HEK293 (cell line): ENCODE data around the gene COL1A1.

ENCODE experiments used
- GLI4 ChIP-seq: fragments of 450-650 bp; formaldehyde crosslinking; IDR thresholded peaks from 2 replicates; pipeline ENCODE4 v1.5.1; 2016; ENCODE audit warnings: missing biosample characterization, missing genetic modification characterization
- IKZF3 ChIP-seq: fragments of 450-650 bp; IDR thresholded peaks from 2 replicates; pipeline ENCODE4 v1.5.0; 2018; ENCODE audit warnings: missing biosample characterization, mild to moderate bottlenecking, missing genetic modification characterization, moderate library complexity
- KLF10 ChIP-seq: fragments of 450-650 bp; IDR thresholded peaks from 2 replicates; pipeline ENCODE4 v1.5.1; 2018; ENCODE audit warnings: missing biosample characterization, mild to moderate bottlenecking, missing genetic modification characterization
- MEIS1 ChIP-seq: sonication (generic); formaldehyde crosslinking; IDR thresholded peaks from 2 replicates; pipeline ENCODE4 v1.8.1; 2022; ENCODE audit warnings: missing genetic modification reagents, mild to moderate bottlenecking, borderline replicate concordance
- RBAK ChIP-seq: fragments of 450-650 bp; formaldehyde crosslinking; IDR thresholded peaks from 2 replicates; pipeline ENCODE4 v1.5.1; 2016; ENCODE audit warnings: missing biosample characterization, missing genetic modification characterization
- YY1 ChIP-seq: fragments of 450-650 bp; formaldehyde crosslinking; IDR thresholded peaks from 2 replicates; pipeline ENCODE4 v1.5.1; 2018; ENCODE audit warnings: missing biosample characterization, missing genetic modification characterization
- ZNF132 ChIP-seq: fragments of 450-650 bp; formaldehyde crosslinking; IDR thresholded peaks from 2 replicates; pipeline ENCODE4 v1.5.1; 2017; ENCODE audit warnings: missing biosample characterization, missing genetic modification characterization, borderline replicate concordance
- ZNF174 ChIP-seq: fragments of 450-650 bp; formaldehyde crosslinking; IDR thresholded peaks from 2 replicates; pipeline ENCODE4 v1.5.0; 2017; ENCODE audit warnings: missing biosample characterization, mild to moderate bottlenecking, missing genetic modification characterization
- ZNF175 ChIP-seq: fragments of 450-650 bp; formaldehyde crosslinking; IDR thresholded peaks from 2 replicates; pipeline ENCODE4 v1.5.1; 2016; ENCODE audit warnings: missing biosample characterization, missing genetic modification characterization
- ZNF266 ChIP-seq: fragments of 450-650 bp; formaldehyde crosslinking; IDR thresholded peaks from 2 replicates; pipeline ENCODE4 v1.5.1; 2016; ENCODE audit warnings: missing biosample characterization, missing genetic modification characterization, low read depth
- ZNF302 ChIP-seq: fragments of 450-650 bp; formaldehyde crosslinking; IDR thresholded peaks from 2 replicates; pipeline ENCODE4 v1.5.1; 2016; ENCODE audit warnings: missing biosample characterization, missing genetic modification characterization, low read depth
- ZNF391 ChIP-seq: fragments of 450-650 bp; formaldehyde crosslinking; IDR thresholded peaks from 2 replicates; pipeline ENCODE4 v1.5.1; 2016; ENCODE audit warnings: low read depth, missing biosample characterization, missing genetic modification characterization, borderline replicate concordance
- ZNF394 ChIP-seq: fragments of 450-650 bp; formaldehyde crosslinking; IDR thresholded peaks from 2 replicates; pipeline ENCODE4 v1.5.1; 2016; ENCODE audit warnings: missing biosample characterization, missing genetic modification characterization, mild to moderate bottlenecking, moderate library complexity, borderline replicate concordance
- ZNF530 ChIP-seq: fragments of 450-650 bp; formaldehyde crosslinking; IDR thresholded peaks from 2 replicates; pipeline ENCODE4 v1.5.1; 2016; ENCODE audit warnings: low read depth, missing biosample characterization, missing genetic modification characterization
- ZNF558 ChIP-seq: fragments of 450-650 bp; formaldehyde crosslinking; IDR thresholded peaks from 2 replicates; pipeline ENCODE4 v1.5.1; 2016; ENCODE audit warnings: missing biosample characterization, missing genetic modification characterization
- ZNF677 ChIP-seq: fragments of 450-650 bp; IDR thresholded peaks from 2 replicates; pipeline ENCODE4 v1.5.0; 2018; ENCODE audit warnings: missing biosample characterization, mild to moderate bottlenecking, missing genetic modification characterization, moderate library complexity
- ZNF707 ChIP-seq: fragments of 450-650 bp; formaldehyde crosslinking; IDR thresholded peaks from 2 replicates; pipeline ENCODE4 v1.5.1; 2016; ENCODE audit warnings: missing biosample characterization, missing genetic modification characterization
- ZNF776 ChIP-seq: fragments of 450-650 bp; formaldehyde crosslinking; IDR thresholded peaks from 2 replicates; pipeline ENCODE4 v1.5.0; 2017; ENCODE audit warnings: missing biosample characterization, missing genetic modification characterization, borderline replicate concordance
- ZNF777 ChIP-seq: fragments of 450-650 bp; formaldehyde crosslinking; IDR thresholded peaks from 2 replicates; pipeline ENCODE4 v1.5.1; 2017; ENCODE audit warnings: missing biosample characterization, missing genetic modification characterization, borderline replicate concordance
- ZSCAN16 ChIP-seq: fragments of 450-650 bp; formaldehyde crosslinking; IDR thresholded peaks from 2 replicates; pipeline ENCODE4 v1.5.1; 2016; ENCODE audit warnings: missing biosample characterization, missing genetic modification characterization
- TF ChIP-seq, protein P1 (sequence below): fragments of 450-650 bp; formaldehyde crosslinking; IDR thresholded peaks from 2 replicates; pipeline ENCODE4 v1.5.1; 2016; ENCODE audit warnings: missing biosample characterization, missing genetic modification characterization
- TF ChIP-seq, protein P2 (sequence below): fragments of 450-650 bp; formaldehyde crosslinking; IDR thresholded peaks from 2 replicates; pipeline ENCODE4 v1.5.1; 2017; ENCODE audit warnings: missing biosample characterization, missing genetic modification characterization
- TF ChIP-seq, protein P3 (sequence below): fragments of 450-650 bp; formaldehyde crosslinking; IDR thresholded peaks from 2 replicates; pipeline ENCODE4 v1.5.1; 2016; ENCODE audit warnings: missing biosample characterization, missing genetic modification characterization, borderline replicate concordance
- TF ChIP-seq, protein P4 (sequence below): fragments of 450-650 bp; formaldehyde crosslinking; IDR thresholded peaks from 2 replicates; pipeline ENCODE4 v1.5.1; 2016; ENCODE audit warnings: missing biosample characterization, missing genetic modification characterization

Gene COL1A1

DNA sequence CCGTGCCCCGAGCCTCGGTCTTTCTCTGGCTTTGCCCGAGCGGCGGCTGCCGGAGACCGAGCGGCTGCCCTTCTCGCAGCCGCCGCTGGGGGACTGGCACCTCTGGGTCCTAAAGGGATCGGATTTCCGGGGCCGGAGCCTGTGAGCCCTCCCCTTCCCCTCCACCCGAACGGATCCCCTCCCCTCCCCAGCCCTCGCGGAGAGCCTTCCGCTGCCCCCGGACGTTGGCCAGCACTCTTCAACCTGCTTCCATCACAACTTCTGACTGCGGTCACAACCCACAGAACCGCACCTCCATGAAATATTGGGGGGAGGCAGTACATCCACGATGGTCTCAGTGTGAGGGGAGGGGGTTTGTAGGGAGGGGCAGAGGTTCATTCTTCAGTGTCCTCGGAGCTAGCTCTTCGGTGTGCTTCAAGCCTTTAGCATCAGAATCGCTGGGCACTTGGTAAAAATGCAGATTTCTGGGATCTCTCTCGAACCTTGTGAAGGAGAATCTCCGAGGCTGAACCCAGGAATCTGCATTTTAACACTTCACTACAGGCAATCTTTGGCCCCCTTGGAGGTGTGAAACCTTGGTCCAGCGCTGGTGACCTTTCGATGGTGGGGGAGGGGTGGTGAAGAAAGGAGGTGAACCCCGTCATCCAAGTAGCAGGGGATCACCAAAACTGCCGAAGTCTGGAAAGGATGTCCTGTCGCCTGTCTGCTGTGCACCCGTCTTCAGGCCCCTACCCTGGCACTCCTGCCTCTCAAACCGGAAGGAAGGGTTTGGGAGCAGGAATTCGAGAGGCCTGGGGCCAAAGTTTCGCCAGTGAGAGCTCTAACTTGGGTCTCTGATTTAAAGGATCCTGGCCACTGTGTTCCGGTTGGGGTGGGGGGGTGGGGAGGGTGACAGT is 50.1 kb downstream of the COL1A1 start (continued):
- TF ChIP-seq, protein P1, sequence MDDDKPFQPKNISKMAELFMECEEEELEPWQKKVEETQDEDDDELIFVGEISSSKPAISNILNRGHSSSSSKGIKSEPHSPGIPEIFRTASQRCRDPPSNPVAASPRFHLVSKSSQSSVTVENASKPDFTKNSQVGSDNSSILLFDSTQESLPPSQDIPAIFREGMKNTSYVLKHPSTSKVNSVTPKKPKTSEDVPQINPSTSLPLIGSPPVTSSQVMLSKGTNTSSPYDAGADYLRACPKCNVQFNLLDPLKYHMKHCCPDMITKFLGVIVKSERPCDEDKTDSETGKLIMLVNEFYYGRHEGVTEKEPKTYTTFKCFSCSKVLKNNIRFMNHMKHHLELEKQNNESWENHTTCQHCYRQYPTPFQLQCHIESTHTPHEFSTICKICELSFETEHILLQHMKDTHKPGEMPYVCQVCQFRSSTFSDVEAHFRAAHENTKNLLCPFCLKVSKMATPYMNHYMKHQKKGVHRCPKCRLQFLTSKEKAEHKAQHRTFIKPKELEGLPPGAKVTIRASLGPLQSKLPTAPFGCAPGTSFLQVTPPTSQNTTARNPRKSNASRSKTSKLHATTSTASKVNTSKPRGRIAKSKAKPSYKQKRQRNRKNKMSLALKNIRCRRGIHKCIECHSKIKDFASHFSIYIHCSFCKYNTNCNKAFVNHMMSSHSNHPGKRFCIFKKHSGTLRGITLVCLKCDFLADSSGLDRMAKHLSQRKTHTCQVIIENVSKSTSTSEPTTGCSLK: no peak
- no peak for TF ChIP-seq MEIS1 (CRISPR knock-in tag)
- TF ChIP-seq KLF10: no peak
- TF ChIP-seq, protein P2, sequence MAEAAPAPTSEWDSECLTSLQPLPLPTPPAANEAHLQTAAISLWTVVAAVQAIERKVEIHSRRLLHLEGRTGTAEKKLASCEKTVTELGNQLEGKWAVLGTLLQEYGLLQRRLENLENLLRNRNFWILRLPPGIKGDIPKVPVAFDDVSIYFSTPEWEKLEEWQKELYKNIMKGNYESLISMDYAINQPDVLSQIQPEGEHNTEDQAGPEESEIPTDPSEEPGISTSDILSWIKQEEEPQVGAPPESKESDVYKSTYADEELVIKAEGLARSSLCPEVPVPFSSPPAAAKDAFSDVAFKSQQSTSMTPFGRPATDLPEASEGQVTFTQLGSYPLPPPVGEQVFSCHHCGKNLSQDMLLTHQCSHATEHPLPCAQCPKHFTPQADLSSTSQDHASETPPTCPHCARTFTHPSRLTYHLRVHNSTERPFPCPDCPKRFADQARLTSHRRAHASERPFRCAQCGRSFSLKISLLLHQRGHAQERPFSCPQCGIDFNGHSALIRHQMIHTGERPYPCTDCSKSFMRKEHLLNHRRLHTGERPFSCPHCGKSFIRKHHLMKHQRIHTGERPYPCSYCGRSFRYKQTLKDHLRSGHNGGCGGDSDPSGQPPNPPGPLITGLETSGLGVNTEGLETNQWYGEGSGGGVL: peak; percentile 94
- TF ChIP-seq GLI4 (tag by site-specific recombination): no peak
- TF ChIP-seq IKZF3: peak; percentile 23
- no peak for TF ChIP-seq ZNF175
- TF ChIP-seq ZNF558 (tag by site-specific recombination): no peak
- no peak for TF ChIP-seq ZNF174 (tag by site-specific recombination)
- no peak for TF ChIP-seq ZNF132 (tag by site-specific recombination)
- no peak for TF ChIP-seq ZNF677 (tag by site-specific recombination)
- no peak for TF ChIP-seq ZNF266 (tag by site-specific recombination)
- no peak for TF ChIP-seq ZNF777
- TF ChIP-seq, protein P3, sequence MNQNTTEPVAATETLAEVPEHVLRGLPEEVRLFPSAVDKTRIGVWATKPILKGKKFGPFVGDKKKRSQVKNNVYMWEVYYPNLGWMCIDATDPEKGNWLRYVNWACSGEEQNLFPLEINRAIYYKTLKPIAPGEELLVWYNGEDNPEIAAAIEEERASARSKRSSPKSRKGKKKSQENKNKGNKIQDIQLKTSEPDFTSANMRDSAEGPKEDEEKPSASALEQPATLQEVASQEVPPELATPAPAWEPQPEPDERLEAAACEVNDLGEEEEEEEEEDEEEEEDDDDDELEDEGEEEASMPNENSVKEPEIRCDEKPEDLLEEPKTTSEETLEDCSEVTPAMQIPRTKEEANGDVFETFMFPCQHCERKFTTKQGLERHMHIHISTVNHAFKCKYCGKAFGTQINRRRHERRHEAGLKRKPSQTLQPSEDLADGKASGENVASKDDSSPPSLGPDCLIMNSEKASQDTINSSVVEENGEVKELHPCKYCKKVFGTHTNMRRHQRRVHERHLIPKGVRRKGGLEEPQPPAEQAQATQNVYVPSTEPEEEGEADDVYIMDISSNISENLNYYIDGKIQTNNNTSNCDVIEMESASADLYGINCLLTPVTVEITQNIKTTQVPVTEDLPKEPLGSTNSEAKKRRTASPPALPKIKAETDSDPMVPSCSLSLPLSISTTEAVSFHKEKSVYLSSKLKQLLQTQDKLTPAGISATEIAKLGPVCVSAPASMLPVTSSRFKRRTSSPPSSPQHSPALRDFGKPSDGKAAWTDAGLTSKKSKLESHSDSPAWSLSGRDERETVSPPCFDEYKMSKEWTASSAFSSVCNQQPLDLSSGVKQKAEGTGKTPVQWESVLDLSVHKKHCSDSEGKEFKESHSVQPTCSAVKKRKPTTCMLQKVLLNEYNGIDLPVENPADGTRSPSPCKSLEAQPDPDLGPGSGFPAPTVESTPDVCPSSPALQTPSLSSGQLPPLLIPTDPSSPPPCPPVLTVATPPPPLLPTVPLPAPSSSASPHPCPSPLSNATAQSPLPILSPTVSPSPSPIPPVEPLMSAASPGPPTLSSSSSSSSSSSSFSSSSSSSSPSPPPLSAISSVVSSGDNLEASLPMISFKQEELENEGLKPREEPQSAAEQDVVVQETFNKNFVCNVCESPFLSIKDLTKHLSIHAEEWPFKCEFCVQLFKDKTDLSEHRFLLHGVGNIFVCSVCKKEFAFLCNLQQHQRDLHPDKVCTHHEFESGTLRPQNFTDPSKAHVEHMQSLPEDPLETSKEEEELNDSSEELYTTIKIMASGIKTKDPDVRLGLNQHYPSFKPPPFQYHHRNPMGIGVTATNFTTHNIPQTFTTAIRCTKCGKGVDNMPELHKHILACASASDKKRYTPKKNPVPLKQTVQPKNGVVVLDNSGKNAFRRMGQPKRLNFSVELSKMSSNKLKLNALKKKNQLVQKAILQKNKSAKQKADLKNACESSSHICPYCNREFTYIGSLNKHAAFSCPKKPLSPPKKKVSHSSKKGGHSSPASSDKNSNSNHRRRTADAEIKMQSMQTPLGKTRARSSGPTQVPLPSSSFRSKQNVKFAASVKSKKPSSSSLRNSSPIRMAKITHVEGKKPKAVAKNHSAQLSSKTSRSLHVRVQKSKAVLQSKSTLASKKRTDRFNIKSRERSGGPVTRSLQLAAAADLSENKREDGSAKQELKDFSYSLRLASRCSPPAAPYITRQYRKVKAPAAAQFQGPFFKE (tag by site-specific recombination): 0 out of 2 replicates have a peak, but pooled peaks have one; percentile 54
- no peak for TF ChIP-seq ZNF302
- TF ChIP-seq YY1 (tag by site-specific recombination): no peak
- TF ChIP-seq ZNF391 (tag by site-specific recombination): no peak
- no peak for TF ChIP-seq ZSCAN16 (tag by site-specific recombination)
- TF ChIP-seq ZNF776 (tag by site-specific recombination): no peak
- TF ChIP-seq ZNF530 (tag by site-specific recombination): no peak
- no peak for TF ChIP-seq RBAK (tag by site-specific recombination)
- TF ChIP-seq, protein P4, sequence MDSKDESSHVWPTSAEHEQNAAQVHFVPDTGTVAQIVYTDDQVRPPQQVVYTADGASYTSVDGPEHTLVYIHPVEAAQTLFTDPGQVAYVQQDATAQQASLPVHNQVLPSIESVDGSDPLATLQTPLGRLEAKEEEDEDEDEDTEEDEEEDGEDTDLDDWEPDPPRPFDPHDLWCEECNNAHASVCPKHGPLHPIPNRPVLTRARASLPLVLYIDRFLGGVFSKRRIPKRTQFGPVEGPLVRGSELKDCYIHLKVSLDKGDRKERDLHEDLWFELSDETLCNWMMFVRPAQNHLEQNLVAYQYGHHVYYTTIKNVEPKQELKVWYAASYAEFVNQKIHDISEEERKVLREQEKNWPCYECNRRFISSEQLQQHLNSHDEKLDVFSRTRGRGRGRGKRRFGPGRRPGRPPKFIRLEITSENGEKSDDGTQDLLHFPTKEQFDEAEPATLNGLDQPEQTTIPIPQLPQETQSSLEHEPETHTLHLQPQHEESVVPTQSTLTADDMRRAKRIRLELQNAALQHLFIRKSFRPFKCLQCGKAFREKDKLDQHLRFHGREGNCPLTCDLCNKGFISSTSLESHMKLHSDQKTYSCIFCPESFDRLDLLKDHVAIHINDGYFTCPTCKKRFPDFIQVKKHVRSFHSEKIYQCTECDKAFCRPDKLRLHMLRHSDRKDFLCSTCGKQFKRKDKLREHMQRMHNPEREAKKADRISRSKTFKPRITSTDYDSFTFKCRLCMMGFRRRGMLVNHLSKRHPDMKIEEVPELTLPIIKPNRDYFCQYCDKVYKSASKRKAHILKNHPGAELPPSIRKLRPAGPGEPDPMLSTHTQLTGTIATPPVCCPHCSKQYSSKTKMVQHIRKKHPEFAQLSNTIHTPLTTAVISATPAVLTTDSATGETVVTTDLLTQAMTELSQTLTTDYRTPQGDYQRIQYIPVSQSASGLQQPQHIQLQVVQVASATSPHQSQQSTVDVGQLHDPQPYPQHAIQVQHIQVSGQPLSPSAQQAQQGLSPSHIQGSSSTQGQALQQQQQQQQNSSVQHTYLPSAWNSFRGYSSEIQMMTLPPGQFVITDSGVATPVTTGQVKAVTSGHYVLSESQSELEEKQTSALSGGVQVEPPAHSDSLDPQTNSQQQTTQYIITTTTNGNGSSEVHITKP (tag by site-specific recombination): peak; percentile 57; the same call in 1 of the 2 replicates
- no peak for TF ChIP-seq ZNF707
- TF ChIP-seq ZNF394: 0 out of 2 replicates have a peak, but pooled peaks have one; percentile 35
